Adrenal gland (tissue), 5 donors: ENCODE measurements around the gene GLRA3.

Experiments used
- CTCF ChIP-seq, 6 experiments: fragments of 450-650 bp in 4 of 6; fragments of 200-600 bp in 2 of 6; sonication (generic) in 1 of 6; IDR thresholded peaks; 1 replicate in 5 of 6; 2 replicates in 1 of 6; pipeline versions ENCODE4 v1.5.1 to v1.8.0; 2016 to 2021; ENCODE audit warnings: antibody characterized with exemption in 6 of 6, mild to moderate bottlenecking in 2 of 6, moderate library complexity in 1 of 6
- POLR2A ChIP-seq, 2 donors: fragments of 450-650 bp; IDR thresholded peaks; one replicate each; pipeline ENCODE4 v1.6.1; 2017; ENCODE audit warnings: antibody characterized with exemption in 2 of 2, mild to moderate bottlenecking in 2 of 2, moderate library complexity in 1 of 2
- donor health status: DM: no; HTN: no; CAD: no.

GRCh38 chr4:174815282-174815681, 13.8 kb downstream of the GLRA3 start:
- no peak for TF ChIP-seq CTCF (IDR thresholded peaks at IDR 0.05)
- TF ChIP-seq POLR2A (IDR thresholded peaks at IDR 0.05) = no peak
